ENCODE results near the gene ACP1.

- no peak for TF ChIP-seq CTCF (IDR thresholded peaks at IDR 0.05)
- no peak for TF ChIP-seq REST (IDR thresholded peaks at IDR 0.05; ENCODE audit: insufficient read depth in 1 of 2, low read depth in 2 of 2, low read length in 1 of 2)
- TF ChIP-seq POLR2AphosphoS5 (IDR thresholded peaks at IDR 0.05; ENCODE audit: low read depth, low read length): no peak
- TF ChIP-seq SIN3A (IDR thresholded peaks at IDR 0.05; ENCODE audit: borderline replicate concordance, insufficient read depth, low read depth, low read length): no peak
- TF ChIP-seq TCF7L2 (IDR thresholded peaks at IDR 0.05; ENCODE audit: low read depth, low read length): no peak
These were observed 41.3 kb upstream of the ACP1 start for GRCh38 chr2:223451-223850.

Measured in Panc1 (cell line).